ENCODE data around the gene VWA8. TPM values are rescaled to one million over a fixed set of nuclear protein-coding genes. Genes with fewer than 3 reads are reported as not detected.

The VWA8 gene
- total RNA-seq, 1 experiment from 2014 or later: 22.6 TPM

- H4K20me1 ChIP-seq (ENCODE audit: insufficient read depth): no peaks in the 10 kb centered on the region
- peaks cover 6 to 8% of the 10 kb centered on the region in 2 experiments for H3K4me1 ChIP-seq (ENCODE audit: control insufficient read depth in 1 of 2, insufficient read depth in 2 of 2, low read length in 2 of 2)
- no peaks in the 10 kb centered on the region for H3K9me2 ChIP-seq (ENCODE audit: insufficient read depth)
- no TSS peak for BruUV-seq (replicated peaks)
- H3K27ac ChIP-seq (ENCODE audit: low read depth, low read length): no peak overlapping the region
- TF ChIP-seq SP1 (IDR thresholded peaks at IDR 0.05; ENCODE audit: low read depth): no peak
- no peak for TF ChIP-seq ATF3 (IDR thresholded peaks at IDR 0.05)
- no peak for TF ChIP-seq SRF (IDR thresholded peaks at IDR 0.05; ENCODE audit: low read depth)
- TF ChIP-seq CEBPB (IDR thresholded peaks at IDR 0.05; ENCODE audit: low read depth): no peak
- TF ChIP-seq ZNF274 (IDR thresholded peaks at IDR 0.05; ENCODE audit: low read depth, low read length): no peak
- no peak for TF ChIP-seq YY1 (IDR thresholded peaks at IDR 0.05; ENCODE audit: extremely low read depth, insufficient replicate concordance, low read depth, low read length)
- TF ChIP-seq ZFX (IDR thresholded peaks at IDR 0.05): no peak
- TF ChIP-seq MAX (IDR thresholded peaks at IDR 0.05): no peak
- no peak for TF ChIP-seq CTCF (IDR thresholded peaks at IDR 0.05 in 2 of 3, conservative IDR thresholded peaks at IDR 0.05 in 1 of 3; ENCODE audit: borderline replicate concordance in 1 of 3, insufficient read depth in 1 of 3, low read depth in 2 of 3, low read length in 2 of 3)
- no peak for TF ChIP-seq EZH2phosphoT487 (IDR thresholded peaks at IDR 0.05; ENCODE audit: borderline replicate concordance)
- H3K36me3 ChIP-seq (ENCODE audit: control insufficient read depth in 1 of 2, insufficient read depth in 2 of 2, low read length in 2 of 2): no peaks in the 10 kb centered on the region
- RAD21 ChIA-PET (ENCODE audit: low non-redundant PET in 1 of 2, low total read pairs in 2 of 2, uncharacterized antibody in 2 of 2, unreplicated experiment in 2 of 2): no interaction called here
- H2AFZ ChIP-seq (ENCODE audit: low read depth, low read length, poor library complexity, severe bottlenecking): no peak overlapping the region
- ATAC-seq (no peak), DNase-seq (ENCODE audit: low read depth, low spot score) (no peak)
- no peaks in the 10 kb centered on the region for H3K9me3 ChIP-seq (ENCODE audit: control insufficient read depth in 1 of 2, insufficient read depth in 1 of 2, low read depth in 1 of 2, low read length in 2 of 2)
- CTCF ChIA-PET: no interaction called here
- intact Hi-C loops (cut with micrococcal nuclease): no loop called here
- H3K27me3 ChIP-seq (ENCODE audit: insufficient read depth, low read length): no peaks in the 10 kb centered on the region
- H3K9ac ChIP-seq (ENCODE audit: low read length): no peak overlapping the region
- POLR2A ChIA-PET: no interaction called here
- H3K4me2 ChIP-seq (ENCODE audit: low read length): no peak overlapping the region
- H3K4me3 ChIP-seq (replicated peaks in 1 of 2; ENCODE audit: low read depth in 1 of 2, low read length in 2 of 2): no peak overlapping the region
- no peaks in the 10 kb centered on the region for H3K79me2 ChIP-seq (ENCODE audit: insufficient read depth, low read length)
These were observed 326.5 kb downstream of the VWA8 start for GRCh38 chr13:41634407-41634806.

All from HCT116 (cell line).